Effector memory CD8-positive, alpha-beta T cell (primary cell): ENCODE data around the gene GNA12.
"Not testable (repeated sequence)": the region's sequence is repeated elsewhere in the genome, so short reads cannot be mapped to it uniquely, and the experiment has no call there.

Experiments used
- ATAC-seq: fragments of 150-1000 bp; cut with Tn5 transposase; replicated peaks from 2 replicates; pipeline ENCODE4 v1.10.0; 2021; ENCODE audit warnings: mild to moderate bottlenecking, moderate library complexity
- DNase-seq, 3 experiments: peaks; one replicate each; pipeline ENCODE4 v3.0.0; 2021
- H3K27ac Mint-ChIP-seq, 2 donors: one replicate each; pipeline ENCODE4 v1.8.0; 2022; ENCODE audit warnings: mild to moderate bottlenecking in 2 of 2, mixed read lengths in 2 of 2, moderate library complexity in 2 of 2
- H3K27me3 Mint-ChIP-seq, 2 donors: one replicate each; pipeline ENCODE4 v1.8.0; 2022; ENCODE audit warnings: mixed read lengths in 2 of 2
- H3K36me3 Mint-ChIP-seq: one replicate; pipeline ENCODE4 v1.8.0; 2022; ENCODE audit warnings: mild to moderate bottlenecking, moderate library complexity, mixed read lengths; ENCODE audit not compliant: insufficient read depth
- H3K4me1 Mint-ChIP-seq, 2 donors: one replicate each; pipeline ENCODE4 v1.8.0; 2022; ENCODE audit warnings: low read depth in 2 of 2, mixed read lengths in 2 of 2
- H3K4me3 Mint-ChIP-seq, 2 donors: one replicate each; pipeline ENCODE4 v1.8.0; 2022; ENCODE audit warnings: mild to moderate bottlenecking in 2 of 2, mixed read lengths in 2 of 2, moderate library complexity in 2 of 2
- H3K9me3 Mint-ChIP-seq, 2 donors: one replicate each; pipeline ENCODE4 v1.8.0; 2022; ENCODE audit warnings: mixed read lengths in 2 of 2

The GNA12 gene

DNA sequence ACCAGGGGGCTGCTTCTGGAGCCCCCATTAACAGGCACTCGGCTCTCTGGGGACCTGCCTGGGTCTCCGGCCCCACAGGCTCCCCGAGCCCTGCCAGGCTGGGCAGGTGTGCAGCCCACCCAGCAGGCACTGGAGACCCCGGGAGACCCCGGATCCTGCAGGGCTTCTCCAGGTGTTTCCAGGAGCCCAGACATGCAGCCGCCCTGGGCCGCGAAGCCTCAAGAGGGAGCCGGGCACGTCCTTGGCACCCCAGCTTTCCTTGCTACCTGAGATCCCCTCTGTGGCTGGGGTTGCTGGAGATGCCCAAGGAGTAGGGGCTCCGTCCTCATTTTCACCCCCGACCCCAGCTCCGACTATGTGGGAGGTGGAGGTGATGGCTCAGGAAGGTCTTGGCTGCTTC lies 163.9 kb downstream of the GNA12 start:
- H3K4me3 Mint-ChIP-seq: no peak overlapping the region
- no peaks in the 10 kb centered on the region for H3K9me3 Mint-ChIP-seq
- peaks cover 7% of the 10 kb centered on the region for H3K36me3 Mint-ChIP-seq
- DNase-seq (no peak), ATAC-seq (no peak)
- H3K27me3 Mint-ChIP-seq: peaks cover 0 to 46% of the 10 kb centered on the region in 2 donors
- H3K4me1 Mint-ChIP-seq: peaks cover 0 to 5% of the 10 kb centered on the region in 2 donors
- H3K27ac Mint-ChIP-seq: peak overlapping the region in 1 of 2 donors; percentile 19

DNA sequence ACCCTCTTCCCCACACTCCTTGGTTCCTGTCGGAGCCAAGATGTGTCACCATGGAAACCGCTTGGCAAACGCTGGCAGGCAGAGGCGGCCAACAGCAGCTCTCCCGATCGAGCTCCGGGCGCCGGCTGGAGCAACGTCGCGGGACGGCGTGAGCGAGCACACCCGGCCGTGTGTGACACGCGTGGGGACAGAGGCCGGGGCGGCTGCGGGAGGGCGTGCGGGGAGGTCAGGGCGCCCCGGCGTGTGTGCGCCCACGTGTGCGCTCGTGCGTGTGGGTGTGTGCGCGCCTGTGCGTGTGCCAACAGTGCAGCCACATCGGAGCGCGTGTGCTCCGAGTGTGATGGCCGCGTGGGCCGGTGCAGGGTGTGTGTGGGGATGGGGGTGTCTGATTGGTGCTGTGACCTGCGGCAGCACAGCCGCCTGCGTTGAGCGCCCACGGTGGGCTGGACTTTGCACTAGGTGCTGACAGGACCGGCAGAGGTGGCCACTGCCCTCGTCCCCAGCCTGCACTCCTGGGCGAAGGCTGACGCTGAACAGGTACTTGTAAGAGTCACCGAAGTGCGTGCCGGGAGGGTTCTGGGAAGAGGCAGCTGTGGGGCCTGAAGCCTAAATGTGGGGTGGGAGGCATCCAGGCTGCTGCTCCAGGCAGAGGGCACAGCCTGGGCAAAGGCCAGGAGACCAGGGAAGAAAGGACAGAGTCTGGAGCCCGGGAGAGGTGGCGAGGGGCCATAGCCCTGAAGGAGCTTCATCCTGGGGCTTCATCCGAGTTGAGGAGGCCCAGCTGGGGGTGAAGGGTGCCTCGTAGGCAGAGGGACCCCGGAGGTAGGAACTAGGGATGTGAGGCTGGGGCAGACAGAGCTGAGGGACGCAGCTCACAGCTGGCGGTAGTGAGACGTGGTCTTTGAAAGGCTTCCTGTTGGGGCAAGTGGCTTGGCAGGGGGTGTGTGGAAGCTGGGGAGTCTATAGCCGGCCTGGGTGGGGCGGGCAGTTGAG lies 164.7 kb downstream of the GNA12 start:
- Mint-ChIP-seq H3K27me3 (peaks cover 0 to 44% of the 10 kb centered on the region in 2 donors), H3K27ac (peak overlapping the region in 1 of 2 donors; percentile 19)
- H3K9me3 Mint-ChIP-seq, ATAC-seq, H3K36me3 Mint-ChIP-seq, DNase-seq, H3K4me1 Mint-ChIP-seq, H3K4me3 Mint-ChIP-seq: not testable (repeated sequence)

DNA sequence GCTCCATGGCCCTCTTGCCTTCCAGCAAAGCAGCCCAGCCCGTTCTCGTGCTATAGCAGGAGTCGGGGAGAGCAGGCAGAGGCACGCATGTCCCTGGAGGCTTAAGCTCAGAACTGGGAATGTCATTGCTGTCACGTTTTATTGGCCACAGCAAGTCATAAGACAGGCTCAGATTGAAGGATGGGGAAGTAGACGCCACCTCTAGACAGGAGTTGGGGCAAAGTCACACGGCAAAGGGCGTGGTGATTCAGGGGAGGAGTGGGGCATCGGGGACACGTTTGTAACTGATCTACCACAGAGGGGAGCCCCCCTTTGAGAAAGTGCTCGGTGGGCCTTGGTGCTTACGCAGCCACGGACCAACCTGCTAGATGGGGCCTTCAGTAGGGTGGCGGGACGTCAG lies 165.7 kb downstream of the GNA12 start:
- H3K4me3 Mint-ChIP-seq, H3K4me1 Mint-ChIP-seq, H3K36me3 Mint-ChIP-seq, H3K27ac Mint-ChIP-seq, DNase-seq, H3K9me3 Mint-ChIP-seq, ATAC-seq: not testable (repeated sequence)
- H3K27me3 Mint-ChIP-seq: peaks cover 0 to 34% of the 10 kb centered on the region in 2 donors
